Esophagus muscularis mucosa (tissue), 4 donors: ENCODE results near the gene EVPL. TPM values are rescaled to one million over a fixed set of nuclear protein-coding genes. Genes with fewer than 3 reads are reported as not detected.

ENCODE experiments used
- DNase-seq: peaks from one replicate; pipeline ENCODE4 v3.0.0-alpha.2; 2017; ENCODE audit errors: extremely low spot score
- H3K27ac ChIP-seq, 4 donors: fragments of 200-600 bp; sonication (generic); replicated peaks in 1 of 4; 1 replicate in 3 of 4; 2 replicates in 1 of 4; pipeline ENCODE4 v1.5.1; 2016 to 2019; ENCODE audit warnings: mild to moderate bottlenecking in 1 of 4
- H3K27me3 ChIP-seq, 4 donors: fragments of 200-600 bp; sonication (generic); one replicate each; pipeline versions ENCODE4 v1.5.1 to v1.6.0; 2016 to 2019
- H3K36me3 ChIP-seq, 4 donors: fragments of 200-600 bp; sonication (generic); one replicate each; pipeline ENCODE4 v1.5.1; 2016 to 2019
- H3K4me1 ChIP-seq, 4 donors: fragments of 200-600 bp; sonication (generic); one replicate each; pipeline ENCODE4 v1.5.1; 2016 to 2019
- H3K4me3 ChIP-seq, 4 donors: fragments of 200-600 bp; sonication (generic); 1 replicate in 2 of 4; 2 replicates in 2 of 4; pipeline ENCODE4 v1.5.1; 2016 to 2019; ENCODE audit warnings: mild to moderate bottlenecking in 4 of 4, moderate library complexity in 1 of 4
- H3K9me3 ChIP-seq, 4 donors: fragments of 200-600 bp; sonication (generic); 1 replicate in 3 of 4; 2 replicates in 1 of 4; pipeline ENCODE4 v1.5.1; 2016 to 2019
- CTCF ChIP-seq, 3 experiments: fragments of 200-600 bp in 2 of 3; fragments of 450-650 bp in 1 of 3; sonication (generic) in 2 of 3; IDR thresholded peaks; one replicate each; pipeline ENCODE4 v1.5.1; 2017 to 2019; ENCODE audit warnings: antibody characterized with exemption in 3 of 3, mild to moderate bottlenecking in 2 of 3, moderate library complexity in 1 of 3
- EP300 ChIP-seq: sonication (generic); formaldehyde crosslinking; IDR thresholded peaks from one replicate; pipeline ENCODE4 v1.6.1; 2017; ENCODE audit warnings: antibody characterized with exemption
- POLR2A ChIP-seq: fragments of 450-650 bp; IDR thresholded peaks from one replicate; pipeline ENCODE4 v1.6.1; 2017; ENCODE audit warnings: antibody characterized with exemption, moderate library complexity, mild to moderate bottlenecking, low read depth
- POLR2AphosphoS5 ChIP-seq, 2 donors: sonication (generic); formaldehyde crosslinking; IDR thresholded peaks; one replicate each; pipeline ENCODE4 v1.6.1; 2017; ENCODE audit warnings: antibody characterized with exemption in 2 of 2
- WGBS: methylation state at CpG from one replicate; pipeline ENCODE4 v1.1.5; 2018; 5-methylcytosine and 5-hydroxymethylcytosine counted together
- intact Hi-C: fragments of 100-400 bp; cut with DNase I; formaldehyde crosslinking; loops from one replicate; pipeline ENCODE4 v1.15.1; 2023
- total RNA-seq, 4 donors: library from RNA; depleted of rRNA; stranded (reverse); fragments of >200 nt; gene quantifications; one replicate each; pipeline versions ENCODE4 v1.1.0 to v1.2.1, GENCODE V29; 2016

EVPL gene
- total RNA-seq, 4 donors from 2014 or later: 0.19 to 2.1 (median 1.1) TPM

GRCh38 chr17:76056882-76057281 is 29.8 kb upstream of the EVPL start:
- Histone ChIP-seq H3K4me1 (no peaks in the 10 kb centered on the region), H3K9me3 (no peaks in the 10 kb centered on the region), H3K27ac (no peak overlapping the region), H3K4me3 (no peak overlapping the region), H3K27me3 (no peaks in the 10 kb centered on the region), H3K36me3 (peaks cover 70 to 100% (median 92%) of the 10 kb centered on the region in 4 donors)
- 96% methylated on average over 3 of the region's 3 CpGs for WGBS
- intact Hi-C loops: no loop called here
- DNase-seq: no peak
- TF ChIP-seq POLR2AphosphoS5 (IDR thresholded peaks at IDR 0.05): no peak
- TF ChIP-seq EP300: no peak
- no peak for TF ChIP-seq CTCF (IDR thresholded peaks at IDR 0.05)
- no peak for TF ChIP-seq POLR2A

DNA sequence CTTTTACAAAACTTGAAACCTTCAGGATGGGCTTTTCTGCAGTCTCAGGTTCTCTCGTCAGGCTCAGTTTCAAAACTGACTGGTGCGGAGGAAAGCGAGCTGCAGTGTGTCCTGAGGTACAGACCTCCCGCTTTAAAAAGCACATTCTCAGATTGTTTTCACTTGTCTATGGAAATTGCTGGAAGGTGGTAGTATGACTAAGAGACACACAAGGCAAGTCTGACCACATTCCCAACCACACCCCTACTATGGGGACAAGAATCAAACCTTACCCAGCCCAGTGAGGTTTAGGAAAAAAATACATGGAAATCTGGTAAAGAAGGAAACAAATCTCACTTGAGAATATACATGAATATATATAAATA is 27.0 kb upstream of the EVPL start:
- Histone ChIP-seq H3K27me3 (no peaks in the 10 kb centered on the region), H3K36me3 (peaks cover 64 to 100% (median 89%) of the 10 kb centered on the region in 4 donors), H3K4me1 (no peaks in the 10 kb centered on the region), H3K9me3 (no peaks in the 10 kb centered on the region), H3K4me3 (no peak overlapping the region), H3K27ac (no peak overlapping the region)
- intact Hi-C loops: no loop called here
- TF ChIP-seq POLR2A: no peak
- TF ChIP-seq POLR2AphosphoS5 (IDR thresholded peaks at IDR 0.05): no peak
- TF ChIP-seq CTCF (IDR thresholded peaks at IDR 0.05): no peak
- TF ChIP-seq EP300: no peak
- DNase-seq: no peak
- 96% methylated on average over 4 of the region's 4 CpGs for WGBS

GRCh38 chr17:76053246-76054111 is 26.4 kb upstream of the EVPL start:
- Histone ChIP-seq H3K36me3 (peaks cover 63 to 100% (median 89%) of the 10 kb centered on the region in 4 donors), H3K27ac (no peak overlapping the region)
- TF ChIP-seq POLR2AphosphoS5 (IDR thresholded peaks at IDR 0.05) (no peak), EP300 (no peak), POLR2A (no peak), CTCF (IDR thresholded peaks at IDR 0.05) (no peak)

GRCh38 chr17:76051561-76051960 is 24.5 kb upstream of the EVPL start:
- Histone ChIP-seq H3K27me3 (no peaks in the 10 kb centered on the region), H3K9me3 (no peaks in the 10 kb centered on the region), H3K27ac (no peak overlapping the region), H3K36me3 (peaks cover 60 to 100% (median 89%) of the 10 kb centered on the region in 4 donors), H3K4me3 (no peak overlapping the region), H3K4me1 (no peaks in the 10 kb centered on the region)
- intact Hi-C loops: no loop called here
- no peak for DNase-seq
- WGBS: 84% methylated on average over 6 of the region's 6 CpGs
- TF ChIP-seq POLR2A (no peak), CTCF (IDR thresholded peaks at IDR 0.05) (no peak), EP300 (no peak), POLR2AphosphoS5 (IDR thresholded peaks at IDR 0.05) (no peak)

More at GRCh38 chr17:76053246-76054111, 26.4 kb upstream of the EVPL start:
- H3K27me3 ChIP-seq: no peaks in the 10 kb centered on the region
- no peaks in the 10 kb centered on the region for H3K9me3 ChIP-seq
- no peaks in the 10 kb centered on the region for H3K4me1 ChIP-seq
- no peak overlapping the region for H3K4me3 ChIP-seq
- intact Hi-C loops: no loop called here
- 82% methylated on average over 17 of the region's 17 CpGs for WGBS
- no peak for DNase-seq
